A549 (cell line): ENCODE results near the gene CDA. TPM values are rescaled to one million over a fixed set of nuclear protein-coding genes. Genes with fewer than 3 reads are reported as not detected.

ENCODE experiments used
- ATAC-seq, 2 experiments: fragments of 200-7000 bp in 1 of 2; fragments of >200 bp in 1 of 2; cut with Nextera tagmentation in 1 of 2; cut with Tn5 transposase in 1 of 2; 3 replicates each; pipeline versions ENCODE4 v1.8.0 to v1.9.1; 2018 to 2020; ENCODE audit warnings: mild to moderate bottlenecking in 1 of 2, moderate library complexity in 1 of 2
- CTCF ChIA-PET: fragments of 300-600 bp; sonication (Branson Sonifier 250); formaldehyde crosslinking; extraction: SDS; loops from one replicate; lab custom pipeline; 2021; ENCODE audit warnings: antibody characterized with exemption, inconsistent platforms; lab: Yijun Ruan, JAX
- POLR2A ChIA-PET: fragments of 350-600 bp; formaldehyde crosslinking; extraction: SDS; loops from one replicate; lab custom pipeline; 2021; ENCODE audit warnings: antibody characterized with exemption, inconsistent platforms; lab: Yijun Ruan, JAX
- DNase-seq, 2 experiments: peaks; one replicate each; pipeline versions ENCODE4 v3.0.0 to v3.0.0-alpha.2; 2011 to 2016; ENCODE audit warnings: low read depth in 1 of 2, low spot score in 1 of 2
- FAIRE-seq: peaks from 2 replicates; lab custom pipeline; 2011; peaks lifted over from hg19 to GRCh38; lab: Jason Lieb, UNC
- H3K27ac ChIP-seq, 2 experiments: fragments of >200 bp; sonication (Bioruptor Twin); formaldehyde crosslinking; 3 replicates each; pipeline ENCODE4 v1.5.1; 2016 to 2017
- H3K4me1 ChIP-seq: fragments of >200 bp; sonication (Bioruptor Twin); formaldehyde crosslinking; 3 replicates; pipeline ENCODE4 v1.6.1; 2016
- H3K4me2 ChIP-seq: fragments of >200 bp; sonication (Bioruptor Twin); formaldehyde crosslinking; 3 replicates; pipeline ENCODE4 v1.6.1; 2016
- H3K4me3 ChIP-seq: fragments of >200 bp; sonication (Bioruptor Twin); formaldehyde crosslinking; 3 replicates; pipeline ENCODE4 v1.5.1; 2016
- H3K9me3 ChIP-seq: fragments of >200 bp; sonication (Bioruptor Twin); formaldehyde crosslinking; 3 replicates; pipeline ENCODE4 v1.6.1; 2016
- CEBPB ChIP-seq, 2 experiments: fragments of >200 bp in 1 of 2; sonication (Bioruptor Twin) in 1 of 2; formaldehyde crosslinking in 1 of 2; IDR thresholded peaks; 2 replicates each; pipeline ENCODE4 v1.6.1; 2012 to 2016
- FOXS1 ChIP-seq: fragments of 250-450 bp; sonication (Bioruptor Pico); IDR thresholded peaks from 2 replicates; pipeline ENCODE4 v1.5.0; 2020; ENCODE audit warnings: mild to moderate bottlenecking, moderate library complexity
- HDAC2 ChIP-seq: fragments of 200-600 bp; sonication (generic); IDR thresholded peaks from 2 replicates; pipeline ENCODE4 v1.6.1; 2016
- HES2 ChIP-seq: fragments of >200 bp; sonication (Bioruptor Twin); formaldehyde crosslinking; IDR thresholded peaks from 2 replicates; pipeline ENCODE4 v1.6.1; 2016
- HOXB13 ChIP-seq: fragments of 250-450 bp; sonication (Bioruptor Pico); IDR thresholded peaks from 2 replicates; pipeline ENCODE4 v1.5.0; 2020; ENCODE audit warnings: low read depth, mild to moderate bottlenecking, moderate library complexity
- HOXB5 ChIP-seq: fragments of 250-450 bp; sonication (Bioruptor Pico); IDR thresholded peaks from 2 replicates; pipeline ENCODE4 v1.5.0; 2020; ENCODE audit warnings: mild to moderate bottlenecking, moderate library complexity
- MAFK ChIP-seq: fragments of 450-650 bp; IDR thresholded peaks from 2 replicates; pipeline ENCODE4 v1.6.1; 2014; ENCODE audit not compliant: partially characterized antibody
- MYC ChIP-seq: IDR thresholded peaks from 2 replicates; pipeline ENCODE4 v1.6.1; 2012; ENCODE audit warnings: mild to moderate bottlenecking, inconsistent platforms, low read length, improper control_type of control experiment, borderline replicate concordance
- NR3C1 ChIP-seq: fragments of >200 bp; sonication (Bioruptor Twin); formaldehyde crosslinking; IDR thresholded peaks from 3 replicates; pipeline ENCODE4 v1.6.1; 2017
- PBX3 ChIP-seq: IDR thresholded peaks from 2 replicates; pipeline ENCODE4 v1.6.1; 2012
- POLR2AphosphoS2 ChIP-seq: conservative IDR thresholded peaks from 2 replicates; pipeline ENCODE4 v1.6.1; 2012; ENCODE audit warnings: low read length, improper control_type of control experiment, inconsistent platforms
- RAD21 ChIP-seq, 2 experiments: fragments of >200 bp in 1 of 2; sonication (Bioruptor Twin) in 1 of 2; formaldehyde crosslinking in 1 of 2; IDR thresholded peaks in 1 of 2; conservative IDR thresholded peaks in 1 of 2; 2 replicates in 1 of 2; 3 replicates in 1 of 2; pipeline ENCODE4 v1.6.1; 2012 to 2018; ENCODE audit warnings: inconsistent platforms in 1 of 2
- RARB ChIP-seq: fragments of 250-450 bp; sonication (Bioruptor Pico); IDR thresholded peaks from 2 replicates; pipeline ENCODE4 v1.8.0; 2021; ENCODE audit warnings: mild to moderate bottlenecking, moderate library complexity
- REST ChIP-seq: fragments of 200-600 bp; sonication (generic); IDR thresholded peaks from 2 replicates; pipeline ENCODE4 v1.6.1; 2016; ENCODE audit warnings: antibody characterized with exemption, mild to moderate bottlenecking, moderate library complexity
- RFX5 ChIP-seq: fragments of 450-650 bp; IDR thresholded peaks from 2 replicates; pipeline ENCODE4 v1.7.1; 2014; ENCODE audit warnings: antibody characterized with exemption, mild to moderate bottlenecking, moderate library complexity
- TFCP2L1 ChIP-seq: fragments of 250-450 bp; sonication (Bioruptor Pico); IDR thresholded peaks from 2 replicates; pipeline ENCODE4 v1.5.0; 2021; ENCODE audit warnings: mild to moderate bottlenecking
- TP53 ChIP-seq: fragments of 250-450 bp; sonication (Bioruptor Pico); IDR thresholded peaks from 2 replicates; pipeline ENCODE4 v1.5.0; 2021; ENCODE audit warnings: mild to moderate bottlenecking, moderate library complexity
- ZFP36 ChIP-seq: fragments of 450-650 bp; IDR thresholded peaks from 2 replicates; pipeline ENCODE4 v1.6.1; 2014; ENCODE audit warnings: borderline replicate concordance; ENCODE audit not compliant: partially characterized antibody
- WGBS: methylation state at CpG from one replicate; pipeline ENCODE4 v1.1.6; 2017; ENCODE audit errors: missing lambda C conversion rate; 5-methylcytosine and 5-hydroxymethylcytosine counted together
- polyA plus RNA-seq, 4 experiments: library from polyadenylated mRNA; depleted of rRNA in 3 of 4; stranded (reverse); fragments of >200 nt; fragmentation: RNase III in 1 of 4; extraction: RNeasy Plus Mini Kit Qiagen cat#74134 plus additional on column Dnase treatment in 1 of 4; gene quantifications; 2 replicates in 3 of 4; 3 replicates in 1 of 4; pipeline ENCODE4 v1.2.3, GENCODE V29; 2011 to 2017

The CDA gene
- polyA plus RNA-seq, 2 of the 4 experiments (the other 2 are of a cell fraction) = 11.2 to 44.6 TPM

GRCh38 chr1:20654104-20654690 is 65.3 kb downstream of the CDA start:
- Histone ChIP-seq H3K9me3 (no peaks in the 10 kb centered on the region), H3K27ac (no peak overlapping the region), H3K4me2 (no peak overlapping the region), H3K4me3 (no peak overlapping the region), H3K4me1 (peaks cover under 1% of the 10 kb centered on the region; the same call in 1 of the 3 replicates)
- peak in 1 of 2 experiments; percentile 40; a peak in 2 of 6 replicates for ATAC-seq
- 86% methylated on average over 20 of the region's 20 CpGs for WGBS
- ChIA-PET CTCF (interaction anchor here (1.0 to 1.5 kb wide), 2 partner anchors 13 to 133 kb away, joined by 3 to 4 read pairs; no protein-coding TSS in a partner anchor), POLR2A (no interaction called here)
- TF ChIP-seq RAD21 (conservative IDR thresholded peaks at IDR 0.05 in 1 of 2, IDR thresholded peaks at IDR 0.05 in 1 of 2) (0 out of 5 replicates have a peak, but pooled peaks of 1 of the 2 experiments have one; percentile 9), CEBPB (IDR thresholded peaks at IDR 0.05) (no peak), HOXB13 (CRISPR knock-in tag) (no peak)
- DNase-seq = no peak
- no peak for FAIRE-seq

GRCh38 chr1:20657024-20657423 is 68.1 kb downstream of the CDA start:
- FAIRE-seq (no peak), DNase-seq (no peak), ATAC-seq (no peak)
- WGBS = 87% methylated on average over 12 of the region's 12 CpGs
- H3K4me2 ChIP-seq = no peak overlapping the region
- ChIA-PET CTCF (interaction anchor here (1.1 kb wide), 1 partner anchor 16 kb away, joined by 3 read pairs; no protein-coding TSS in a partner anchor), POLR2A (no interaction called here)
- H3K4me1 ChIP-seq = peaks cover 12% of the 10 kb centered on the region
- TF ChIP-seq HES2 = no peak
- no peaks in the 10 kb centered on the region for H3K9me3 ChIP-seq
- no peak overlapping the region for H3K27ac ChIP-seq
- no peak overlapping the region for H3K4me3 ChIP-seq

GRCh38 chr1:20658166-20658915 is 69.4 kb downstream of the CDA start:
- DNase-seq (no peak), FAIRE-seq (no peak), ATAC-seq (no peak)
- WGBS = 86% methylated on average over 16 of the region's 16 CpGs
- Histone ChIP-seq H3K4me3 (no peak overlapping the region), H3K4me1 (peaks cover 18% of the 10 kb centered on the region), H3K9me3 (no peaks in the 10 kb centered on the region), H3K27ac (no peak overlapping the region), H3K4me2 (no peak overlapping the region)
- no peak for TF ChIP-seq POLR2AphosphoS2
- no peak for TF ChIP-seq HOXB5
- no peak for TF ChIP-seq REST
- no peak for TF ChIP-seq RARB (CRISPR knock-in tag)
- TF ChIP-seq MYC = no peak
- no peak for TF ChIP-seq TFCP2L1
- TF ChIP-seq MAFK = no peak
- no peak for TF ChIP-seq TP53
- no peak for TF ChIP-seq NR3C1
- no peak for TF ChIP-seq ZFP36
- TF ChIP-seq FOXS1 (CRISPR knock-in tag) = no peak
- no peak for TF ChIP-seq RFX5
- TF ChIP-seq HDAC2 = no peak
- no peak for TF ChIP-seq HES2
- no peak for TF ChIP-seq PBX3
- CTCF ChIA-PET = interaction anchor here (0.6 to 1.3 kb wide), 2 partner anchors 133 to 183 kb away, joined by 3 read pairs; no protein-coding TSS in a partner anchor
- POLR2A ChIA-PET = interaction anchor here (0.6 kb wide), 1 partner anchor 908 kb away, joined by 5 read pairs; no protein-coding TSS in a partner anchor
